Lung (tissue), 12 donors: Measurements from ENCODE around the gene BAMBI. TPM values are rescaled to one million over a fixed set of nuclear protein-coding genes. Genes with fewer than 3 reads are reported as not detected.

Experiments
- ATAC-seq: fragments of 200-7000 bp; cut with Tn5 transposase; one replicate; pipeline ENCODE4 v1.9.1; 2020; ENCODE audit warnings: moderate number of reproducible peaks; ENCODE audit not compliant: insufficient read depth, low FRiP score
- DNase-seq, 3 donors: peaks; one replicate each; pipeline ENCODE4 v3.0.0-alpha.2; 2013 to 2017
- H3K27ac ChIP-seq, 2 donors: one replicate each; pipeline ENCODE4 v1.5.1; 2013; ENCODE audit warnings: mild to moderate bottlenecking in 2 of 2, moderate library complexity in 2 of 2, control low read depth in 1 of 2, inconsistent platforms in 1 of 2, low read depth in 1 of 2, low read length in 1 of 2
- H3K27me3 ChIP-seq, 3 donors: one replicate each; pipeline ENCODE4 v1.5.1; 2013; ENCODE audit warnings: low read length in 2 of 3; ENCODE audit not compliant: control insufficient read depth in 3 of 3, insufficient read depth in 3 of 3
- H3K36me3 ChIP-seq, 4 donors: one replicate each; pipeline ENCODE4 v1.5.1; 2013; ENCODE audit warnings: low read length in 4 of 4, mild to moderate bottlenecking in 1 of 4, moderate library complexity in 1 of 4; ENCODE audit not compliant: control insufficient read depth in 4 of 4, insufficient read depth in 4 of 4
- H3K4me1 ChIP-seq, 5 donors: one replicate each; pipeline ENCODE4 v1.5.1; 2013; ENCODE audit warnings: low read length in 5 of 5, mild to moderate bottlenecking in 2 of 5, moderate library complexity in 1 of 5; ENCODE audit not compliant: control insufficient read depth in 5 of 5, insufficient read depth in 5 of 5
- H3K4me3 ChIP-seq: one replicate; pipeline ENCODE4 v1.5.1; 2013; ENCODE audit warnings: mild to moderate bottlenecking, control low read depth, moderate library complexity
- H3K9ac ChIP-seq, 2 donors: one replicate each; pipeline ENCODE4 v1.5.1; 2013; ENCODE audit warnings: low read length in 2 of 2, control low read depth in 1 of 2; ENCODE audit not compliant: insufficient read depth in 1 of 2
- H3K9me3 ChIP-seq, 4 donors: one replicate each; pipeline ENCODE4 v1.5.1; 2013; ENCODE audit warnings: low read length in 3 of 4, mild to moderate bottlenecking in 1 of 4, moderate library complexity in 1 of 4; ENCODE audit not compliant: control insufficient read depth in 4 of 4, insufficient read depth in 3 of 4
- whole genome bisulfite sequencing, 2 donors: extraction: QIAGEN DNeasy Blood & Tissue Kit; methylation state at CpG; one replicate each; pipeline ENCODE4 v1.1.7; 2013; 5-methylcytosine and 5-hydroxymethylcytosine counted together
- polyA plus RNA-seq, 2 donors: library from polyadenylated mRNA; stranded (reverse); fragments of 200-250 nt; gene quantifications; one replicate each; pipeline ENCODE4 v1.2.1, GENCODE V29; 2013
- total RNA-seq, 2 donors: library from RNA; depleted of rRNA in 1 of 2; stranded (reverse); fragments of >200 nt in 1 of 2; gene quantifications; one replicate each; pipeline ENCODE4 v1.2.1, GENCODE V29; 2014 to 2021
- TF ChIP-seq, protein P1 (sequence below): IDR thresholded peaks from 2 replicates; pipeline ENCODE4 v1.5.1; 2012; ENCODE audit warnings: mild to moderate bottlenecking; ENCODE audit errors: control extremely low read depth, extremely low read depth
- donor health status: control.
- donor health status: control.
- donor health status: Bipolar disorder and iron deficiency.
- donor health status: healthy.
- donor health status: DM: yes; HTN: yes; CAD: no.

Gene BAMBI
- total and polyA plus RNA-seq, 4 donors, result 3.1 to 28.3 (median 5.9) TPM

- ATAC-seq, result no peak
- 65 to 80% methylated on average over 4 of the region's 4 CpGs for WGBS, 2 donors
- peaks cover 0 to 21% (median 10%) of the 10 kb centered on the region in 4 donors for H3K36me3 ChIP-seq
- H3K4me1 ChIP-seq, result peaks cover 0 to 45% (median 19%) of the 10 kb centered on the region in 5 donors
- H3K27me3 ChIP-seq, result no peaks in the 10 kb centered on the region
- no peak overlapping the region for H3K9ac ChIP-seq
- H3K4me3 ChIP-seq, result no peak overlapping the region
- TF ChIP-seq, protein P1, sequence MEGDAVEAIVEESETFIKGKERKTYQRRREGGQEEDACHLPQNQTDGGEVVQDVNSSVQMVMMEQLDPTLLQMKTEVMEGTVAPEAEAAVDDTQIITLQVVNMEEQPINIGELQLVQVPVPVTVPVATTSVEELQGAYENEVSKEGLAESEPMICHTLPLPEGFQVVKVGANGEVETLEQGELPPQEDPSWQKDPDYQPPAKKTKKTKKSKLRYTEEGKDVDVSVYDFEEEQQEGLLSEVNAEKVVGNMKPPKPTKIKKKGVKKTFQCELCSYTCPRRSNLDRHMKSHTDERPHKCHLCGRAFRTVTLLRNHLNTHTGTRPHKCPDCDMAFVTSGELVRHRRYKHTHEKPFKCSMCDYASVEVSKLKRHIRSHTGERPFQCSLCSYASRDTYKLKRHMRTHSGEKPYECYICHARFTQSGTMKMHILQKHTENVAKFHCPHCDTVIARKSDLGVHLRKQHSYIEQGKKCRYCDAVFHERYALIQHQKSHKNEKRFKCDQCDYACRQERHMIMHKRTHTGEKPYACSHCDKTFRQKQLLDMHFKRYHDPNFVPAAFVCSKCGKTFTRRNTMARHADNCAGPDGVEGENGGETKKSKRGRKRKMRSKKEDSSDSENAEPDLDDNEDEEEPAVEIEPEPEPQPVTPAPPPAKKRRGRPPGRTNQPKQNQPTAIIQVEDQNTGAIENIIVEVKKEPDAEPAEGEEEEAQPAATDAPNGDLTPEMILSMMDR, result no peak
- H3K27ac ChIP-seq, result no peak overlapping the region
- no peaks in the 10 kb centered on the region for H3K9me3 ChIP-seq
- peak in 1 of 3 donors; percentile 48 for DNase-seq
Observed at GRCh38 chr10:28686835-28687682, 9.7 kb downstream of the BAMBI start.

- Histone ChIP-seq H3K4me1 (peaks cover 0 to 40% (median 18%) of the 10 kb centered on the region in 5 donors), H3K4me3 (no peak overlapping the region), H3K36me3 (peaks cover 0 to 18% (median 8%) of the 10 kb centered on the region in 4 donors), H3K27me3 (no peaks in the 10 kb centered on the region), H3K27ac (no peak overlapping the region), H3K9me3 (no peaks in the 10 kb centered on the region), H3K9ac (no peak overlapping the region)
- WGBS, 2 donors, result 60 to 82% methylated on average over 3 of the region's 3 CpGs
- no peak for ATAC-seq
- no peak for DNase-seq
- TF ChIP-seq, protein P1, result no peak
Observed at GRCh38 chr10:28687683-28688001, 10.3 kb downstream of the BAMBI start.

DNA sequence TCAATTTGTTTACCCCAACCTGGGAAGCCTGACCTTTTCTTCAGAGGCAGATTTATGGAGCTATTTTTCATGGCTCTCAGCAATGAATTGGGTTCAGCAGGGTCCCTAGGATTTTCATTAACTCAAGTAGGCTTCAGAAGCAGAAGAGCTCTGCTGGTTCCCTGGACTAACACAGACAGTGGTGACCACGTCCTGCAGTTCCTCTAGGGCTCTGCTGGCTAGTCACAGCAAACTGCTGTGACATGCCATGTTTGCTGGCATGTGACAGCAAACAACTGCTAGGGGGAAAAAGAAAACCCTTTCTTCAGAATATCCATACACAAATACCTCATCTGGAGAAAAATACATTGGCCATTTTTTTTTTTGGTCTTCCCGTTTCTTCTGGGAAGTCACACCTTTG lies 13.2 kb downstream of the BAMBI start:
- 65 to 78% methylated on average over 2 of the region's 2 CpGs for WGBS, 2 donors
- Histone ChIP-seq H3K27ac (no peak overlapping the region), H3K9ac (no peak overlapping the region), H3K4me3 (no peak overlapping the region), H3K27me3 (no peaks in the 10 kb centered on the region), H3K4me1 (peaks cover 0 to 20% (median 8%) of the 10 kb centered on the region in 5 donors), H3K36me3 (no peaks in the 10 kb centered on the region), H3K9me3 (no peaks in the 10 kb centered on the region)
- TF ChIP-seq, protein P1, result no peak
- no peak for DNase-seq
- ATAC-seq, result no peak
